Mesothelial cell of epicardium (in vitro differentiated cells): ENCODE data around the gene DELE1. TPM values are rescaled to one million over a fixed set of nuclear protein-coding genes. Genes with fewer than 3 reads are reported as not detected.
A peak's percentile ranks its signal among the peaks of the same experiment; 100 is the strongest.

Source experiments
- DNase-seq, 2 experiments: peaks; one replicate each; pipeline ENCODE4 v3.0.0; 2021; ENCODE audit warnings: low spot score in 2 of 2; ENCODE audit not compliant: unreplicated experiment in 2 of 2
- H3K27ac Mint-ChIP-seq: 2 replicates; pipeline ENCODE4 v1.8.0; 2021; ENCODE audit warnings: mixed read lengths
- H3K27me3 Mint-ChIP-seq: 2 replicates; pipeline ENCODE4 v1.8.0; 2021; ENCODE audit warnings: low read depth, mixed read lengths
- H3K36me3 Mint-ChIP-seq: 2 replicates; pipeline ENCODE4 v1.8.0; 2021; ENCODE audit warnings: mixed read lengths
- H3K4me1 Mint-ChIP-seq: 2 replicates; pipeline ENCODE4 v1.8.0; 2021; ENCODE audit warnings: mixed read lengths
- H3K4me3 Mint-ChIP-seq: 2 replicates; pipeline ENCODE4 v1.8.0; 2021; ENCODE audit warnings: mild to moderate bottlenecking, moderate library complexity, mixed read lengths
- H3K9me3 Mint-ChIP-seq: 2 replicates; pipeline ENCODE4 v1.8.0; 2021; ENCODE audit warnings: mixed read lengths
- total RNA-seq: library from RNA; stranded (reverse); gene quantifications from 3 replicates; pipeline ENCODE4 v1.2.1, GENCODE V29; 2021
- TF ChIP-seq, protein P1 (sequence below): fragments of 200-600 bp; sonication (generic); IDR thresholded peaks from one replicate; pipeline ENCODE4 v1.5.0; 2021; ENCODE audit warnings: antibody characterized with exemption; ENCODE audit not compliant: unreplicated experiment

DELE1 gene, protein sequence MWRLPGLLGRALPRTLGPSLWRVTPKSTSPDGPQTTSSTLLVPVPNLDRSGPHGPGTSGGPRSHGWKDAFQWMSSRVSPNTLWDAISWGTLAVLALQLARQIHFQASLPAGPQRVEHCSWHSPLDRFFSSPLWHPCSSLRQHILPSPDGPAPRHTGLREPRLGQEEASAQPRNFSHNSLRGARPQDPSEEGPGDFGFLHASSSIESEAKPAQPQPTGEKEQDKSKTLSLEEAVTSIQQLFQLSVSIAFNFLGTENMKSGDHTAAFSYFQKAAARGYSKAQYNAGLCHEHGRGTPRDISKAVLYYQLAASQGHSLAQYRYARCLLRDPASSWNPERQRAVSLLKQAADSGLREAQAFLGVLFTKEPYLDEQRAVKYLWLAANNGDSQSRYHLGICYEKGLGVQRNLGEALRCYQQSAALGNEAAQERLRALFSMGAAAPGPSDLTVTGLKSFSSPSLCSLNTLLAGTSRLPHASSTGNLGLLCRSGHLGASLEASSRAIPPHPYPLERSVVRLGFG
- total RNA-seq, result 85.4 to 91.5 TPM (median 88.3 TPM) in 3 replicates

DNA sequence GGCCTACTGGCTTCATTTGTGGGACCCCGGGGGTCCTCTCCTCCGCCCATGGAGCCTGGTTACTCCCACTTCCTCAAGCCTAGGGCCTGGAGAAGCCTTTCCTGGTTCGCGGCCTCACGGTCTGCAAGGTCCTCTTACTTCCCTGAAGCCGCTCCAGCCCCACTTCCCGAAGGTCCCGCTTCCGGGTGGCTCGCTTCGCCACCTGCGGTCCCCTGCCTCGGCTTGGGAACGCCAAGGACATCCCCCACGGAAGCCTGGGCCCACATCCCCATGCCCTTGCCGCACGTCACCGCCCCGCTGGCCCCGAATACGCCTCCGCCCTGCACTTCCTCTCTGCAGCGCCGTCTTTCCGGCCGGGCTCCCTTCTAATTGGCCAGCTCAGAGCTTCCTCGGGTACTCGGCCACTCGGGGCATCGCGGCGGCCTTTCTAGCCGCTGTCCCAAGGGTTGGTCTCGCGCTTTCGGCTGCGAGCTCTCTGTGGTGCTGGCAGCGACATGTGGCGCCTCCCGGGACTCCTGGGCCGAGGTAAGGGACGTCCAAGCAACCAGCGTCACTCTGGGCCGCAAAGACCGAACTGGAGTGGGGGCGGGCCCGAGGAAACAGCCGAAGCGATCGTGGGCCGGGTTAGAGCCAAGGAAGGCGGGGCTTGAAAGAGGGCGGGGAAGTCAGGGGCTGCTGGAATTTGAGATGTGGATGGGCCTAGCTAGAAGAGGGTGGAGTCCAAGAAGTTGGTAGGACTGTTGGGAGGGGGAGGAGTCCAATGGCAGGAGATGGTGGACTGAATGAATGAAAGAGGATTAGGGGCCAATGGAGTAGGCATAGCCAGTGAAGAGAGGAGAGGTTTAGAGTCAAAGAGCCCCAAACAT is at the start of gene DELE1:
Gene DELE1 (plus strand): TSS at position 424 of the 866 bp plus-strand sequence. CDS start 71 bp downstream, at position 495.
- TF ChIP-seq, protein P1, sequence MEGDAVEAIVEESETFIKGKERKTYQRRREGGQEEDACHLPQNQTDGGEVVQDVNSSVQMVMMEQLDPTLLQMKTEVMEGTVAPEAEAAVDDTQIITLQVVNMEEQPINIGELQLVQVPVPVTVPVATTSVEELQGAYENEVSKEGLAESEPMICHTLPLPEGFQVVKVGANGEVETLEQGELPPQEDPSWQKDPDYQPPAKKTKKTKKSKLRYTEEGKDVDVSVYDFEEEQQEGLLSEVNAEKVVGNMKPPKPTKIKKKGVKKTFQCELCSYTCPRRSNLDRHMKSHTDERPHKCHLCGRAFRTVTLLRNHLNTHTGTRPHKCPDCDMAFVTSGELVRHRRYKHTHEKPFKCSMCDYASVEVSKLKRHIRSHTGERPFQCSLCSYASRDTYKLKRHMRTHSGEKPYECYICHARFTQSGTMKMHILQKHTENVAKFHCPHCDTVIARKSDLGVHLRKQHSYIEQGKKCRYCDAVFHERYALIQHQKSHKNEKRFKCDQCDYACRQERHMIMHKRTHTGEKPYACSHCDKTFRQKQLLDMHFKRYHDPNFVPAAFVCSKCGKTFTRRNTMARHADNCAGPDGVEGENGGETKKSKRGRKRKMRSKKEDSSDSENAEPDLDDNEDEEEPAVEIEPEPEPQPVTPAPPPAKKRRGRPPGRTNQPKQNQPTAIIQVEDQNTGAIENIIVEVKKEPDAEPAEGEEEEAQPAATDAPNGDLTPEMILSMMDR, result no peak
- Mint-ChIP-seq H3K4me1 (peaks cover 12% of the 10 kb centered on the region), H3K4me3 (peak within 1 kb of the TSS; percentile 68), H3K36me3 (peaks cover 22% of the 10 kb centered on the region), H3K27me3 (no peaks in the 10 kb centered on the region), H3K27ac (peak within 1 kb of the TSS; percentile 96), H3K9me3 (no peaks in the 10 kb centered on the region)
- DNase-seq, result peak; percentile 78 to 90

DNA sequence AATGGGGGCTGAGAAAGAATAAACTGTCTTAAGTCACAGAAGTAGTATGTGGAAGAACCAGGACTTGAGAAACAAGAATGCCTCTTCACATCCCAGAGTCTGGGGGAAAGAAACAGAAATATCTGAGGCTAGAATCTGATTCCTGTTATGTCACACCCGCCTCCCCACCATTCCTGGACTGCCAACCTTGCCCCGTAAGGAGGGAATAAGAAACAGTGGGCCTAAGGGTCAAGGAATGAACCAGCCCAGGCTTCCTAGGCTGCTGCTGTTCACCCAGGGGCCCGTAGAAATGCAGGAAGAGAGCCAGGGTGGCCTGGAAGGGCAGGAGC is 49.8 kb upstream of the DELE1 start:
- TF ChIP-seq, protein P1, result no peak
- H3K4me1 Mint-ChIP-seq, result peaks cover 43% of the 10 kb centered on the region
- H3K27me3 Mint-ChIP-seq, result peaks cover 65% of the 10 kb centered on the region
- no peak overlapping the region for H3K27ac Mint-ChIP-seq
- no peak overlapping the region for H3K4me3 Mint-ChIP-seq
- no peaks in the 10 kb centered on the region for H3K9me3 Mint-ChIP-seq
- peak in 1 of 2 experiments; percentile 26 for DNase-seq
- no peaks in the 10 kb centered on the region for H3K36me3 Mint-ChIP-seq

- Mint-ChIP-seq H3K27me3 (peaks cover 71% of the 10 kb centered on the region), H3K36me3 (no peaks in the 10 kb centered on the region), H3K27ac (no peak overlapping the region), H3K4me3 (no peak overlapping the region), H3K4me1 (peaks cover 46% of the 10 kb centered on the region), H3K9me3 (no peaks in the 10 kb centered on the region)
- TF ChIP-seq, protein P1, result no peak
- DNase-seq, result peak in 1 of 2 experiments; percentile 33
Measured at GRCh38 chr5:141874262-141874964, 49.3 kb upstream of the DELE1 start.

GRCh38 chr5:141875022-141875740 is 48.5 kb upstream of the DELE1 start:
- Mint-ChIP-seq H3K27ac (no peak overlapping the region), H3K4me3 (peak overlapping the region; percentile 60), H3K9me3 (no peaks in the 10 kb centered on the region), H3K27me3 (peaks cover 76% of the 10 kb centered on the region), H3K36me3 (no peaks in the 10 kb centered on the region), H3K4me1 (peaks cover 46% of the 10 kb centered on the region)
- TF ChIP-seq, protein P1, result no peak
- DNase-seq, result no peak
